ENCODE data around the gene GAB3.
A peak's percentile ranks its signal among the peaks of the same experiment; 100 is the strongest.

Gene GAB3

DNA sequence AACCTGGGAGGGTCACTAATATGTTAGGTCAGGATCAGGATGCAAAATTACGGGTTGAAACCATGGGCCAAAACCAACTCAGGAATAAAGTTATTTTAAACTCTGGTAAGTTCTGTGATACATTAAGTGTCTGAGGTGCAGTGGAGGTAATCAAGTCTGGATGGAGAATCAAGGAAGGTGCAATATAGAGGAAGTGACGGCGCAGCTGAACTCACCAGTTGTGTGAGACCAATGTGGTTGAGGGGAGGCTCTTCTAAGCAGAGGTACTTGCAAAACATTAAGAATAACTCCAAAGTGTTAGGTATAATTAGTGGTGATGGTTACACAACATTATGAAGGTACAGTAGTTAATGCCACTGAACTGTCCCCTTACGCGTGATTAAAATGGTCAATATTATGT, 19.7 kb downstream of the GAB3 start:
- ATAC-seq (ENCODE audit: insufficient read depth, low read depth) (no peak), DNase-seq (no peak)
- no peak overlapping the region for H3K4me3 ChIP-seq (ENCODE audit: low read depth in 1 of 2, low read length in 2 of 2)
- H3K36me3 ChIP-seq (ENCODE audit: insufficient read depth, low read length): peaks cover 9% of the 10 kb centered on the region
- no peak overlapping the region for H3K9ac ChIP-seq (ENCODE audit: low read depth, low read length)
- H3K27me3 ChIP-seq (ENCODE audit: insufficient read depth, low read length, poor library complexity): no peaks in the 10 kb centered on the region
- H3K4me1 ChIP-seq (ENCODE audit: insufficient read depth, low read length): peaks cover 78% of the 10 kb centered on the region
- peaks cover 89% of the 10 kb centered on the region for H3K79me2 ChIP-seq (ENCODE audit: insufficient read depth, low read length)
- H2AFZ ChIP-seq (ENCODE audit: low read depth, low read length): no peak overlapping the region
- peak overlapping the region; percentile 52; the same call in 1 of the 2 replicates for H3K27ac ChIP-seq (ENCODE audit: low read length)
- H4K20me1 ChIP-seq (ENCODE audit: insufficient read depth, low read length): no peaks in the 10 kb centered on the region
- no peaks in the 10 kb centered on the region for H3K9me3 ChIP-seq (ENCODE audit: insufficient read depth, low read length, severe bottlenecking)
- TF ChIP-seq EZH2 (IDR thresholded peaks at IDR 0.05; ENCODE audit: borderline replicate concordance, low read depth, low read length, severe bottlenecking): no peak
- TF ChIP-seq, protein P1, sequence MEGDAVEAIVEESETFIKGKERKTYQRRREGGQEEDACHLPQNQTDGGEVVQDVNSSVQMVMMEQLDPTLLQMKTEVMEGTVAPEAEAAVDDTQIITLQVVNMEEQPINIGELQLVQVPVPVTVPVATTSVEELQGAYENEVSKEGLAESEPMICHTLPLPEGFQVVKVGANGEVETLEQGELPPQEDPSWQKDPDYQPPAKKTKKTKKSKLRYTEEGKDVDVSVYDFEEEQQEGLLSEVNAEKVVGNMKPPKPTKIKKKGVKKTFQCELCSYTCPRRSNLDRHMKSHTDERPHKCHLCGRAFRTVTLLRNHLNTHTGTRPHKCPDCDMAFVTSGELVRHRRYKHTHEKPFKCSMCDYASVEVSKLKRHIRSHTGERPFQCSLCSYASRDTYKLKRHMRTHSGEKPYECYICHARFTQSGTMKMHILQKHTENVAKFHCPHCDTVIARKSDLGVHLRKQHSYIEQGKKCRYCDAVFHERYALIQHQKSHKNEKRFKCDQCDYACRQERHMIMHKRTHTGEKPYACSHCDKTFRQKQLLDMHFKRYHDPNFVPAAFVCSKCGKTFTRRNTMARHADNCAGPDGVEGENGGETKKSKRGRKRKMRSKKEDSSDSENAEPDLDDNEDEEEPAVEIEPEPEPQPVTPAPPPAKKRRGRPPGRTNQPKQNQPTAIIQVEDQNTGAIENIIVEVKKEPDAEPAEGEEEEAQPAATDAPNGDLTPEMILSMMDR (IDR thresholded peaks at IDR 0.05; ENCODE audit: borderline replicate concordance, extremely low read depth, low read length, poor library complexity, severe bottlenecking): no peak
- H3K4me2 ChIP-seq (ENCODE audit: insufficient read depth, low read length): no peak overlapping the region

DNA sequence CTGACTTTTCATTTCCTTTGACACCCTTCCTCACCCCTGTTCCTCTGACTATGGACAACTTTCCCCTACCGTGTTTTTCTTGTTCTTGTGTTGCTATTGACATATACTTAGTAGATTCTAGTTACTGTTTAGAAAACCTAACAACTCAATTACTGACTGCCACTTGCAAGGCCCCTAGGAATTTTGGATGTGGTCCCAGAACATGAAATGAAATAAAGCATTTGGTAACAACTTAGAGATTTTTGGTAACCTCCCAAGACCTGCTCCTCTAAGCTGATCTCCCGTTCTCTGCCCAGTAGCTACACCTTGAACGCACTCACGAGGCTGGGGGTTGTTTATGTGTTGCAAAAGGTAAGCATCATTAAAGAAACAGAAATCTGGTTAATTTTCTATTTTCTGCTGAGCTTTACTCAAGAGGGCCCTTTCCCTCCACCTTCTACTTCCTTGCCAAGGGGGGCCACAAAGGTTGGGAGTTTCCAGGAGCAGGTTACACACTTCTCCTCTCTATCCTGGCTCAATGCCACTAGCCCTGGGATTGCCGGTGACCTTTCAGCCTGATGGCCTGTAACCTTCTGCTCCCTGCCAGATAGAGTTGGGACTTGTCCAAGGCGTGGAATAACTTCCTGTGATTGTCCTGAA, 20.5 kb downstream of the GAB3 start:
- H3K27ac ChIP-seq (ENCODE audit: low read length): peak overlapping the region; percentile 45
- no peak overlapping the region for H3K4me3 ChIP-seq (ENCODE audit: low read depth in 1 of 2, low read length in 2 of 2)
- ATAC-seq (ENCODE audit: insufficient read depth, low read depth) (no peak), DNase-seq (no peak)
- H3K27me3 ChIP-seq (ENCODE audit: insufficient read depth, low read length, poor library complexity): no peaks in the 10 kb centered on the region
- H3K9ac ChIP-seq (ENCODE audit: low read depth, low read length): no peak overlapping the region
- TF ChIP-seq, protein P1 (IDR thresholded peaks at IDR 0.05; ENCODE audit: borderline replicate concordance, extremely low read depth, low read length, poor library complexity, severe bottlenecking): no peak
- peaks cover 75% of the 10 kb centered on the region for H3K4me1 ChIP-seq (ENCODE audit: insufficient read depth, low read length)
- H3K36me3 ChIP-seq (ENCODE audit: insufficient read depth, low read length): peaks cover 9% of the 10 kb centered on the region
- H3K79me2 ChIP-seq (ENCODE audit: insufficient read depth, low read length): peaks cover 89% of the 10 kb centered on the region
- no peak overlapping the region for H3K4me2 ChIP-seq (ENCODE audit: insufficient read depth, low read length)
- no peak overlapping the region for H2AFZ ChIP-seq (ENCODE audit: low read depth, low read length)
- no peaks in the 10 kb centered on the region for H4K20me1 ChIP-seq (ENCODE audit: insufficient read depth, low read length)
- H3K9me3 ChIP-seq (ENCODE audit: insufficient read depth, low read length, severe bottlenecking): no peaks in the 10 kb centered on the region

DNA sequence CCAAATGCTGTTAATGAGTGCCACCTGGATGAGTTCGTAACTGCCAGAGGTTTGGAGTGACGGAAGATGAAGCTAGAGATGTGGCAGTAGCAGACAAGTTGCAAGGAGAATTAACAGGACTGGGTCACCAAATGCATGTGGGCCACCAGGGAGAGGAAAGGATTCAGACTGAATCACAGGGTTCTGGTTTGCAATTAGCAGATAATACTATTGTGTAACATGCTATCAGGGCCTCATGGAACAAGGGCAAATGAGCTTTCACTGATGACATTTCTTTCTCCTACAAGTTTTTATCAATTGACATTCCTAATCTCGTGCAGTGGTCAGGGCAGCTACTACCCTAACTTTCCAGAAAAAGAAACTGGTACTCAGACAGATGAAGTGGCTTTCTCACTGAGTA, 21.4 kb downstream of the GAB3 start:
- Histone ChIP-seq H3K36me3 (ENCODE audit: insufficient read depth, low read length) (peaks cover 9% of the 10 kb centered on the region), H2AFZ (ENCODE audit: low read depth, low read length) (no peak overlapping the region), H4K20me1 (ENCODE audit: insufficient read depth, low read length) (no peaks in the 10 kb centered on the region), H3K4me1 (ENCODE audit: insufficient read depth, low read length) (peaks cover 75% of the 10 kb centered on the region), H3K9me3 (ENCODE audit: insufficient read depth, low read length, severe bottlenecking) (no peaks in the 10 kb centered on the region), H3K4me3 (ENCODE audit: low read depth in 1 of 2, low read length in 2 of 2) (no peak overlapping the region), H3K4me2 (ENCODE audit: insufficient read depth, low read length) (no peak overlapping the region), H3K27me3 (ENCODE audit: insufficient read depth, low read length, poor library complexity) (no peaks in the 10 kb centered on the region), H3K9ac (ENCODE audit: low read depth, low read length) (no peak overlapping the region), H3K79me2 (ENCODE audit: insufficient read depth, low read length) (peaks cover 95% of the 10 kb centered on the region), H3K27ac (ENCODE audit: low read length) (peak overlapping the region; percentile 45; the same call in 1 of the 2 replicates)
- TF ChIP-seq, protein P1 (IDR thresholded peaks at IDR 0.05; ENCODE audit: borderline replicate concordance, extremely low read depth, low read length, poor library complexity, severe bottlenecking): no peak
- no peak for TF ChIP-seq EZH2 (IDR thresholded peaks at IDR 0.05; ENCODE audit: borderline replicate concordance, low read depth, low read length, severe bottlenecking)
- DNase-seq: no peak
- no peak for ATAC-seq (ENCODE audit: insufficient read depth, low read depth)
